Stimulated activated CD8-positive, alpha-beta memory T cell treated with anti-CD3 and anti-CD28 coated beads, Interleukin-15, amount 100 ng/mL, for 24 hours (primary cell): ENCODE measurements around the gene CBX5.
A peak's percentile ranks its signal among the peaks of the same experiment; 100 is the strongest.

Experiments
- DNase-seq: peaks from one replicate; pipeline ENCODE4 v3.0.0-alpha.2; 2020; ENCODE audit warnings: low read depth

CBX5 gene

DNA sequence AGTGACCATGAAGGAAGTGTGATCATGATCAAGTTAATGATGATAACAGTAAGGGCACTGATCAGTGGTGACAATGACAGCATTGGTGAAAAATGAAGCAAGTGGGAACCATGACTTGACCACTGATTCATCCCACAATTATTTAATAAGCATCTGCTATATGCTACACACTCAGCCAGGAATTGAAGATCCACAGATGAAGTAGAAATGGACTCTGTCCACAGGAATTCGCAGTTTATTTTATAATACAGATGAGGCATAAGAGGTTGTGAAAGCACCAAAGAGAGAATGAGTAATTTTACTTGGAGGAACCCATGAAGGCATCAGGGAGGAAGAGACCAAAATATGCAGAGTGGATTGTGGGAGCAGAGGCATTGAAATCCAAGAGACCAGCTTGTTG lies 57.3 kb downstream of the CBX5 start:
- DNase-seq = no peak

DNA sequence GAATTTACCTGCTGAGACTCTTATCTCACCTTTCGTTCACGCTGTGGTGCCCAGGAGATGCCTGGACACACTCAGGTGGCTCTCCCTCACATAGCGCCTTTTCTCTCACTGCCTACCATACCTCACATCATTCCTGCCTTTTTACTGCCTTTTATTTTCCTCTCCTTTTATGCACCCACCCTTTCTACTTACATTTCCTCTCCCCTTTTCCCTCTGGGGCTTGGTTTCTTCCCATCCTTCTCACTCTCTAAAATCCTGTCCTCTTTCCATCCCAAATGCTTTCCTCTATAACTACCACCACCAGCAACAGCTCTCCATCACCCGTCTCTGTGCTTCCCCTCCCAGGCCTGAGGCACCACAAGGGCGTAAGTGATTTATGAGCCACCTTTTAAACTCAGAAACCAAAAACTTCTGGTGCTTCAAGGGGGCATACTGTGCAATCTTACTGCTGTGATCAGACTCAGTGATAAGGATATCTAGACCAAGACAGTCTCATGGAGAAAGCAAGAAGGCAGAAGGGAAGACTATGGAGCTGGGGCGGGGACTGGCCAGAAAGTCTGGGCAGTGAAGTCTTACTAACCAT lies 58.4 kb downstream of the CBX5 start:
- DNase-seq = no peak

DNA sequence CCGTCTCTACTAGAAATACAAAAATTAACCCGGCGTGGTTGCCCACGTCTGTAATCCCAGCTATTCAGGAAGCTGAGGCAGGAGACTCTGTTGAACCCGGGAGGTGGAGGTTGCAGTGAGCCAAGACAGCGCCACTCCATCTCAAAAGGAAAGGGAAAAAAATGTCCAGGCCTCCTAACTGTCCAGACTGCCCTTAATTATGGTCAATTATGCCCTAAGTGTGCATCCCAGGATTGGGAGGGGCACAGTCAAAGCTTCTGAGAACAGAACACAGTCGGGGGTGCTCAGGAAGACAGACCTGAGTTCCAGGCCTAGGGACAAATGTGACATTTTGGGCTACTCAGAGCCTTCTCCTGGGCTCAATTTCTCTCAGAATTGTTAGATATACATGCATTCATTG lies 59.4 kb downstream of the CBX5 start:
- DNase-seq = no peak

DNA sequence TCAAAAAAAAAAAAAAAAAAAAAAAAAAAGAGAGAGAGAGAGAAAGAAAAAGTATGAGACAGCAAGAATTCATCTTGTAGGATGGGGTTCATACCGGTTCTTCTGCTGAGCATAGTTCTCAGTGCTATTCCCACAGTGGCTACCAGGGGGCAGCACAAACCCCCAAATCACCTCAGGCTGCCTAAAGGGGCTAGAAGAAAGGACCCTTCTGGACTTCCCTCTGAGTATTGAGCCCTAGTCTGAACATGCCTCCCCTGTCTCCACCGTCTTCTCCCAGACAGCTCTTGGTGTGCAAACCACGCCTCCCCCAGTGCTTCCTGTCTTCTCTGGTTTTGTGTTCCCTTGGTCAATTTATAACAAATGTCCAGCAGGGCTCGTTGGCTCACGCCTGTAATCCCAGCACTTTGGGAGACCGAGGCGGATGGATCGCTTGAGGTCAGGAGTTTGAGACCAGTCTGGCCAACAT lies 59.8 kb downstream of the CBX5 start:
- no peak for DNase-seq

DNA sequence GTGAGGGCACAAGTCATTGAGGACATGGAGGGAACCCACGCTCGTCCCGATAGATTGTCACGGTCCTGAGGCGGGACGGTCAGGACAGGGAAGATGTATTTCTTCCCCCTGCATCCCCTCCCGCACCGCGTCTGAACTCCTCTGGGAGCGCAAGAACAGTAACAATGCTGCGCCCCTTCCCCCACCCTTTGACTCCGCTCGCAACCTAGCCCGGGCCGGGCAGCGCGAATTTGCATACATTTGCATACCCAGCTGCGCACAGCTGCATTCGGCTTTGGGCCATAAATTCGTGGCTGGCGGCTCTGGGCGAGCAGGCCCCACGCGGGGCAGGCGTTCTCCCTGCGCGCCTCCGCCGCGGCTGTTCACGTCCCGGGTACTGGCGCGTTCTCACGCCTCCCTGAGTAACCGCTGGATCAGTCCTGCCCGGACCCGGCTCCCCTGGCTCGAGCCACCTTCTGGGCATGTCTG lies 62.1 kb downstream of the CBX5 start:
- no peak for DNase-seq

DNA sequence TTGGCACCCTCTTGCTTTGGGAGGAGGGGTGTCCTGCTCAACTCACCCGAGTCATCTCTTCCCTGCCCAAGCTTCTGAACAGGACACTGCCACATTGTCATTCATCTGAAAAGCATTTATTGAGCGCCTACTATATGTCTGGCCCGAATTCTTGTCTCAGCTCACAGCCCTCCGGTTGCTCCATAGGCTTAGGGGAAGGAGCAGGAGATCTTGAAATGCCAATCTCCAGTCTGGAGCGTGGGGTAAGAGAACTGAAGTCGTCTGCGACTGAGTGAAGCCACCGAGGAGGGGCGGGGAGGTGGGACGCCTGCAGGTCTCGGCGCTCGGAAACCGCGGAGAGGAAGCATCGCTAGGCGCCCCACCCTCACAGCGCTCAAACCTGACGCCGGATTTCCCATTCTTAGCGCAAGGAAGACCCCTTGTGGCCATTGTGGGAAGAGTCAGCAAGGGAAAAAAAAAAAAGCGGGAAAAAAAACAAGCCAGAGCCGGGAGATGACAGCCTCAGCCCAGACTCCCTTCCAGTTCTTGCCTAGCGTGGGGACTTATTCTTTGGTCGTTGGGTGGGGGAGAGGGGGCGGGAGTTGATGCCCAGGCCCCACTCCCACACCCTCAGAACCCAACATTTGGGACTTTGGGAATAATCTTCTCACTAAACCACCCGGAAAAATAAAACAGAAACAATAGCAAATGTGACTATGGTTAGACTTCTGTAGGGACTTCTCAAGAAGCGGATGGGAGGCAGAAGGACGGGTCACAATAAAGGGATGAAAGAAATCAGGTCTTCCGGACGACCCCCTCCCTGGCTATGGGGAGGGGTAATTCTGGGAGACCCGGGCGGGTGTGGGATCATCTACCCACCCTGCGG lies 62.9 kb downstream of the CBX5 start:
- peak; percentile 37 for DNase-seq

DNA sequence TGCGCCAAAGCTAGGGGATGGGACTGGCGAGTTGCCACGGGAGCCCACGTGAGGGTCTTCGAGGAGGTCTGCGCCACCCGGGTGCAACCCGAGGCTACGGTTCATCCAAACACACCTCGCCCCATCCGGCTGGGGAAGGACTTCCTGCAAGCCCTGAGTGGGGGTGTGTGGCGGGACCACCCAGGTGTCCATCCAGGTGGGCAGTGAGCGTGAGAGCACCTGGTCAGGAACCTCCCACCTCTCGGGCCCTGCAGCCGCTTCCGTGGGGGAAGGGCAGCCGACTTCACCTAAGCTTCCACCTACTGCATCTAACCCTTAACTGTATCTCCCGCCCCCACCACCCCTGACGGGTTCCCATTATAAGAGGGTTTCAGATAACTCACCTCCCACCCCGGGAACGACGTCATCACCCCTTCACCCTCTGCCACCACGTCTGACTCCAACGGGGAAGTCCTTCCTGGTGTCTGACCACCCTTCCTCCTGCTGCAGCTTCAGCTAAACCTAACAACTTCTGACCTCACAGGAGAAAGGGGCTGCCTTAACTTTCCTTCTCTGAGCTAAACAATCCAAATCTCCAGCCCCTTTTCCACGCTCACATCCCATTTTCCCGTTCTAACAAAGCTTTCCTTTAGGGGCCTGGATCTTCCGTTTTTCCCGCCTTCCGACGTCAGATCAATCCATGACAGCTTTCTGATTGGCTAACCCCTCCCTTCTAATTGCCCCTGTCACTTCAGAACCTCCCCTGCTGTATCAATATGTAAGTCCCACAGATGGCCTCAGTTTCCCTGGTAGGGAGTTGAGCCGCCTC lies 63.7 kb downstream of the CBX5 start:
- DNase-seq = no peak

DNA sequence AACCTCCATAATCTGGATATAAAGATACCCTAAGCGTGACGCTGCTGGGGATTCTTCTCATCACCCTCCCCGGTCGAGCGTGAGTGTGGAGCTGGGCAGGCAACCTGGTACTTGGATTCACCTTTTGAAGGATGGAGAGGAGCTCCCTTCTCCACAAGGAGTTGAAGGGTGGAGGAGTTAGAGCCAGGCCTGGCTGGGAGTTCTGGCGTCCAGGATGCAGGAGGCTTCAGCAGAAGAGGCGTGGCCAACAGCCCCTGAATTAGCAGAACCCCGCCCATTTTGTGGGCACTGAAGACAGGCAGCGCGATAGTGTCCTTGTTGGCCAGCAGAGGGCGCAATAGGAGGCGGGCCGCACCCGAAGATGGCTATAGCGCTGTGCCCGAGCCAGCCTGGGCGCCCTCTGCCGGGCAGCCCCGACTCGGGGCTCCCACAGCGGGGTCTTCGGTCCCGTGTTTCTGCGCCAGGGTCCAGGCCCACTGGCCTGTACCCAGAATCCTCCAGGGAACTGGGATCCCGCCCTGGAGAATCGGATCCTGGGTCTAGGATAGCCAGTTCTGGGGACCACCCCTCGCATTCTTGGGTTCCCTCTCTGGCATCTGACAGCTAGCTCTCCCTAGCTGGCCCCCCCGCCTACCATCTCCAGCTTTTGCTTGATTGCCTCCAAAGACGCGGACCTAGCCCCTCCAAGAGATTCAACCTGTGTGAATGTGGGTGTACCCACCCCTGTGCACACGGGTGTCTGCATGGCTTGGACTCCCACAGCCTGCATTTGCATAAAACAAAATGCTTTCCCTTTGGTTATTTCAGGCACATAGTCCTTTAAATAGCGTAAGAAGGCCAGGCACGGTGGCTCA lies 65.1 kb downstream of the CBX5 start:
- peak; percentile 79 for DNase-seq

DNA sequence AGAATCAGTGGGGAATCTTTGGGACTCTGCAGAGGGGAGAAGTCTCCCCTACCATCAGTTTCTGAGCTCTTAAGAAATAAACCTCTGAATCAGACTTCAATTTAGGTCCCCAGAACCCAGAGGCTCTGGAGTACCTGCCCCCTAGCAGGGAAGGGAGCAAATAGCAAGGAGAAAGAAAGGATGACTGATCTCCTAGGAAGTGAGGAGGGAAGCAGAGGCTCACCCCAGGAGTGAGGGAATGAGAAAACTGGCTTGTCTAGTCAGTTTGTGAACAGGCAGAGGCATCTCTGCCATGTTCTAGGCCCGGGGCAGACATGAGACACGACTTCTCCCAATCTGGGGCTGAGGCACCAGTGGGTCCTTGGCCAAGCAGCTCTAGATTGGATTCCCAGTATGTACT lies 66.8 kb downstream of the CBX5 start:
- DNase-seq = no peak

DNA sequence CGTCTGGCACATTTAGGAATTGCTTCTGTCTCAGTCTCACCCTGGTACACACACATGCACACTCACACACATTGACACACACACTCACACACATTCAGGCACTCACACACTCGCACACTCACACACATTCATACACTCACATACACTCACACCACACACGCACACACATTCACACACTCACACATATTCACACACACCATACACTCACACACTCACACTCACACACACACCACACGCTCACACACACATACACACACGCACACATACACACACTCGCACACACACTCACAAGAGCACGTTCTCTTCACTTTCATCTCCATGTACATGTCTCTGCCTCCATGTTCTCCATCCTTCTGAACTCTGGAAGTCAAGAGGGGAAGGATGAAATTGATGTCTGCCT lies 68.0 kb downstream of the CBX5 start:
- DNase-seq = no peak

DNA sequence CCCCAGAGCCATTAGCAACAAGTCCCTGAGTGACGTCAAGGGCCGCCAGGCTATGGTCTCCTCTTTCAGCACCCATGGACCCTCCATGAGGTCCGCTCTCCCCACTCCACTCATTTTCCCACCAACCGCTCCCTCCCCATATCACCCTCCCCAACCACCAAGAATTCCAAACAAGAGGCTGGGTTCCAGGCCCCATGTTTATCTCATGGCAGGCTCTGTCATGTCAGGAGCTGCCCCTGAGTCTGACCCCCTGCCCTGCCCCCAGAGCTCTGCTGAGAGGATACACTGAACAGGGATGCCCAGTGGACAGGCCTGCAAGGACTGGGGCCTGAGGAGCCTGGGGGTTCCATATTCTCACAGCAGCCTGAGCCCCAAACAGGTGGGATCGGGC lies 69.5 kb downstream of the CBX5 start:
- DNase-seq = no peak

DNA sequence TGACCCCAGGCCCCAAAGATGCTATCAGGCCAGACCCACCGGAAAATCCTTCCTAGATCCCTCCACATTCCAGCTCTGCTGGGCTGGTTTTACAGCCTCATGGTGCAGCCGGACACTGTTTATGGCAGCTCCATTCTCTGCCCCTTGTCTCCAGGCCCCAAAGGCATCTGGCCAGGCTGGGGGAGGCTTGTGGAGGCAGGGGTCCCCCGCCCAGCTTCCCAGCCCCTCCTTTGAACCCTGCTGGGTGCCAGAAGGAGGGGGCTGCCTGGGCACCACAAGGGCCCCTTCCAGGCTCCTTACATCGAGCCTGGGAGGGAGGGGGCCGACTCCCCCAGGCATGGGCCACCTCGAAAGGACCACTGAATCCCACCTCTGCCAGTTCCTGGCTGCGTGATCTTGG lies 71.3 kb downstream of the CBX5 start:
- no peak for DNase-seq

DNA sequence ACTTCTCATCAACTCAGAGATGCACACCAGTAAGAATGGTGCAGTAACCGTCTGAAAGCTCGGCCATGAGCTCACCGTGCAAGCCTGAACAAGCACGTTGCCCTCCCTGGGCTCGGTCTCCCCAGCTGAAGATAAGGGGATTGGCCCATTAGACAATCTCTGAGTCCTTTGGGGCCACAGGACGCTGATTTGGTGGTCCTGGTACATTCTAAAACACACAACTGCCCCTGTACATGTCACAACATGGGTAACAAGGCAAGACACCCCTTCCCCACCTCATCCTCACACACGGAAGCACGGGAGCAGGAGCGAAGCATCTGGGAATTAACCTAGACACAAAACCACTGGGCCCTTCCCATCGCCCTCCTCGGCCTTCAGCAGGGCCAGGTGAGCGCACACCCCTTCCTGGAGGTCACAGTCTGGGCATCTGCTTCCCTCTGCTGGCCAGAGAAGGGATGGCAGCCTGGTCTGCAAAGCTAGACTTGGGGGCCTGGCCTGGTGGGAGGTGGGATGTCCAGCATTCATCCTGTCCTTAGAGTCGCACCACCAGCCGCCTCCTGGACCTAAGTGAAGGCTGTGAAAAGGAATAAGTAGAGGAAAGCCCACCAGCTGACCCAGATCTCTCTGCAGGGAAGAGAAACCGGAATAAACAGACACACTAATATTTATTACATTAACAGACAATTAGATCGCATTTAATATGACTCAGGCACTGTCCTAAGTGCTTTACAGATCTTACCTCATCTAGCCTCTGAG lies 72.2 kb downstream of the CBX5 start:
- DNase-seq = peak; percentile 57

DNA sequence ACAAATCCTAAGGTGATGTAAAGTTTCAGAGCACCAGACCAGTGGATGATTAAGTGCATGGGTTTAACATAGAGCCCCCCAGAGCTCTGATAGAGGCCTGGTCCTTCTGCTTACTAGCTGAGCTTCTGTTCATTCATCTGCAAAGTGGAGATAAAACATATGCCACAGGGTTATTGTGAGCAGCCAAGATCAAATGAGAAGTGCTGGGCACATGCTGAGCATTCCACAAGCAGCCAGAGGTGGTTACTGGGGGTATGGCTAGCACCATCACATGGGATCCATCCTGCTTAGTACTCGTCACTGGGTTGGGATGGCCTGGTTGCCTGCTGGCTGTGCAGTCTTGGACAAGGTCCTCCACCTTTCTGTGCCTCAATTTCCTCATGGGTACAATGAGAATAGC lies 73.1 kb downstream of the CBX5 start:
- no peak for DNase-seq

DNA sequence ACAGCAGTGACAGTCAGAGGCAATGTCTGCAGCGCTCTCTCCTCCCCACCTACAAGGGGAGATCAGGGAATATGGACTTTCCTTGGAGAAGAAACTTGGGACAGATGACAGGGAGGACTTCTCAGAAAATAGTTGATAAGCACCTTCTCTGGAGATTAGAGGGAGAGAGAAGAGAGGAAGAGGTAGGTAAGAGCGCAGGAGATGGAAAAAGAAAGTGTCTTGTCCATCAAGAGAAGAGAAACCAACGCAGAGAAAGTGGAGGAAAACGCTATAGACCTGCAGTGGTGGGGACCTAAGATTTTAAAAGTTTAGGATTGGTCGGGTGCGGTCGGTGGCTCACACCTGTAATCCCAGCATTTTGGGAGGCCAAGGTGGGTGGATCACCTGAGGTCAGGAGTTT lies 75.6 kb downstream of the CBX5 start:
- DNase-seq = no peak

DNA sequence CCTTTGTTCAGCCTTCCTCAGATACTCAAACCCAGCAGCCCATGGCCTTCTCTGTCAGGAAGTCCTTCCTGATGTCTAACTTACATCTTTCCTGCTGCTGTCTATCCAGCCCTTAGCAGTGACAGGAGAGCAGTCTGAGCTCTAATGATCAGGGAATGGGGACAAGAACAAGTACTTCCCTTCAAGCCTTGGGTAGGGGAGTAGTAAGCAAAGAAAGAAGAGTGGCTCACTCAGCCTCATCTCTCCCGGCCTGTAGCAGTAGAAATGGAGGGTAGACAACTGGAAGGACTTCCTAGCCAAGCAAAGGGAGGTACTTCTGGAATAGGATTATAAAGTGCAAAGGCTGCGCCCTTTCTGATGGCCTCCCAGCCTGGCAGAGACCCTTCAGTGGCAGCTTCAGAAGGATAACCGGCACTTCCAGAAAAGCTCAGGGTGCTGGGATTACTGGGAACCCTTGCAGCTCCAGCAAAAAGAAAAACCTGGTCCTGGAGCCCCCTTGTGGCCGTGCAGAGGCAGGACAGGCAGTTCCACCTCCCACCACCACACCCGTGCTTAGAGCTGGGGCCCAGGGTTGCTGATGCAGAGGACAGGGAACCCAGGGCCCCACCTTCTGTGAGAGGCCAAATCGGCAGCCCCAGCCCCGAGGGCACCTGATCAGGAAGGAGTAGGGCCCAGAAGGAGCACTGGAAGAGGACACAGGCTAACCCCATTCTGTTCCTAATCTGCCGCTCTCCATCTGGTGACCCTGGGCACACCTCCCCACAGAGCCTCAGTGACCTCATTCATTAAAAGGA lies 78.7 kb downstream of the CBX5 start:
- peak; percentile 47 for DNase-seq

DNA sequence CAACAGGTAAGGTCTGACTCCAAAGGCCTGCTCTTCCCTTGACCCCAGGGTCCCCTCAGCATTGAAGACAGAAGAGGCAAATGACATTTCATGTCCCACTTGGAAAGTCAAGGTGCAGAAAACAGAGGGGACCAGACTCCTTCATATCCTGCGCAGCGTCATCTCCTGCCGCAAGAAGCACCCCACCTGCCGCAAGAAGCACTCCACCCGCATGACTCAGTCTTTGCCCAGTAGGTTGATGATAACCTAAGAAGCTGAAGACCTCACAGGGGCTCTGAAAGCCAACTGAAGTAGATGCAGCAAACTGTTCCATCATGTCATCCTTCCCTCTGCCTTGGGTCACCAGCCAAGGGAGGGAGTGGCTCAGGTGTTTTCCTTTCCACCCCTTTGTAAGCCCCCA lies 79.5 kb downstream of the CBX5 start:
- no peak for DNase-seq

DNA sequence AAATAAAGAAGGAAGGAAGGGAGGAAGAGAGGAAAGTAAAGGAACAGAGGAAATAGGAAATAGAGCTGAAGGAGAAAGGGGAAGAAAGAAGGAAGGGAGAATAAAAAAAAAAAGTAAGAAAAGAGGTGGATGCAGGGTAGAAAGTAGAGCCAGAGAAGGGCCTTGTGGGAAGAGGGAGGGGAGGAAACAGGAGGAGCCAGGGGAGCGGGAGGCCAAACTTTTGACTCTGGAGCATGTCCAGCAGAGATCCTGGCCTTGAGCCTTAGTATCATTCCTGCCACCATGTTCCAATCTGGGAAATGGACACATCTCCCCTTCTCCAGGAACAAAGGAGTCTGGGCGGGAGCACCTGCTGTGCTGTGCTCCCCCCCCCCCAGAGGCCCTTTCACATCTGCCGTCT lies 80.0 kb downstream of the CBX5 start:
- DNase-seq = no peak

DNA sequence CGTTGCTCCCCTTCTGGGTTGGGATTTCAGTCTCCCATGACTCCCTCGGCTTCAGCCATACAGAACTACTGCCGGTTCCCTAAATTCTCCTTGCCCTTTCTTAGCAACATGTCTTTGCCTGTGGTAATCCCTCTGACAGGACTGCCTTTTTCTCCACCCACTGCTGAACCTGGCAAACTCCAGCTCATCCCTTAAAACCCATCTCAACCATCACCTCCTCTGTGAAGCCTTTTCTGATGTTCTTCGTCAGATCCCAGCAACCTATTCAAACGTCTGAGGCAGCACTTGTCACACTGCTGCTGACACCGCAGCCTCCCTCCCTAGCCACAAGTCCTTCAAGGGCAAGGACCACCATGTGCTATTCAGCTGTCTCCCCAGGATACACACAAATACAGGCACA lies 80.9 kb downstream of the CBX5 start:
- no peak for DNase-seq

DNA sequence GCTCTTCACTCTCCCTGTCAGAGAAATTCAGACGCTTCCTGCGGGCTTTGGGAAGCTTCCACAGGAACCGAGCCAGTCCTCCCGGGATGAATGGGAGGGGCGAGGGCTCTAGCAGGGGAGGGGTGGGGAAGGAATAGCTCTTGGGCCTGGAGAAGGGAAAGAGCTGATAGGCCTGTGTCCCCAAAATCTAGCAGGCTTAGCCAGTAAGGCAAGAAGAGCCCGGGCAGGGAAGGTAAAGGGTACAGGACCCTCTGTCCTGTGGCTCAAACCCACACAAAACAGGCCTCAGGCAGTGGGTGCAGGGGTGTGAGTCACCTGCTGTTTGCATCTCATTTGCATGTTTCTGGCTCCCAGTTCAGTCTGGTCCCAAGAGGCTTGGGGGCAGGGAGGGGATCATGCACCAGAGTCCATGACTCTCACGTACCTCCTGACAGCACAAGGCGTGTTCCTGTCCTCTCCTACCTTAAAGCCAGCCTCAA lies 82.5 kb downstream of the CBX5 start:
- DNase-seq = no peak
